HepG2 (cell line): ENCODE measurements around the gene ITM2B. TPM values are rescaled to one million over a fixed set of nuclear protein-coding genes. Genes with fewer than 3 reads are reported as not detected.

Experiments used
- CREM ChIP-seq, 2 experiments: sonication (generic) in 1 of 2; formaldehyde crosslinking in 1 of 2; IDR thresholded peaks; 2 replicates each; pipeline versions ENCODE4 v1.4.0 to v1.6.1; 2016 to 2020; ENCODE audit warnings: antibody characterized with exemption in 1 of 2, mild to moderate bottlenecking in 1 of 2, missing genetic modification reagents in 1 of 2
- EP300 ChIP-seq, 3 experiments: sonication (generic) in 1 of 3; formaldehyde crosslinking in 1 of 3; IDR thresholded peaks; 2 replicates each; pipeline versions ENCODE4 v1.5.1 to v1.6.1; 2011 to 2020; ENCODE audit warnings: low read depth in 2 of 3, low read length in 2 of 3, borderline replicate concordance in 1 of 3, improper control_type of control experiment in 1 of 3, mild to moderate bottlenecking in 1 of 3, missing genetic modification reagents in 1 of 3, moderate library complexity in 1 of 3
- FOXP1 ChIP-seq, 2 experiments: fragments of 450-650 bp in 1 of 2; IDR thresholded peaks; 2 replicates each; pipeline ENCODE4 v1.6.1; 2017 to 2018; ENCODE audit warnings: antibody characterized with exemption in 1 of 2
- HCFC1 ChIP-seq: fragments of 150-350 bp; IDR thresholded peaks from 2 replicates; pipeline ENCODE4 v1.6.1; 2014; ENCODE audit warnings: low read depth, low read length
- KDM6A ChIP-seq: IDR thresholded peaks from 2 replicates; pipeline ENCODE4 v1.6.1; 2016; ENCODE audit warnings: low read depth
- NPAS2 ChIP-seq: sonication (generic); formaldehyde crosslinking; IDR thresholded peaks from 2 replicates; pipeline ENCODE4 v1.8.0; 2022; ENCODE audit warnings: mild to moderate bottlenecking, missing genetic modification reagents, borderline replicate concordance
- NRL ChIP-seq: sonication (generic); formaldehyde crosslinking; IDR thresholded peaks from 2 replicates; pipeline ENCODE4 v1.5.0; 2020; ENCODE audit warnings: missing genetic modification reagents, mild to moderate bottlenecking, moderate library complexity, borderline replicate concordance
- PRPF4 ChIP-seq: fragments of 200-400 bp; formaldehyde crosslinking; IDR thresholded peaks from 2 replicates; pipeline ENCODE4 v1.6.1; 2016; ENCODE audit warnings: low read length, low read depth; ENCODE audit not compliant: poor library complexity, severe bottlenecking
- REPIN1 ChIP-seq: sonication (generic); formaldehyde crosslinking; IDR thresholded peaks from 2 replicates; pipeline ENCODE4 v1.8.0; 2022; ENCODE audit warnings: missing genetic modification reagents, low read depth, mild to moderate bottlenecking, borderline replicate concordance
- ZFP36L1 ChIP-seq: sonication (generic); formaldehyde crosslinking; IDR thresholded peaks from 2 replicates; pipeline ENCODE4 v1.8.0; 2022; ENCODE audit warnings: mild to moderate bottlenecking, missing genetic modification reagents, moderate library complexity
- ZNF329 ChIP-seq: sonication (generic); formaldehyde crosslinking; IDR thresholded peaks from 2 replicates; pipeline ENCODE4 v1.9.0; 2021; ENCODE audit warnings: low read depth, mild to moderate bottlenecking, missing genetic modification reagents
- ZNF331 ChIP-seq: sonication (generic); formaldehyde crosslinking; IDR thresholded peaks from 2 replicates; pipeline ENCODE4 v1.4.0; 2020; ENCODE audit warnings: missing genetic modification reagents
- ZNF709 ChIP-seq: sonication (generic); formaldehyde crosslinking; IDR thresholded peaks from 2 replicates; pipeline ENCODE4 v1.5.0; 2020; ENCODE audit warnings: mild to moderate bottlenecking, missing genetic modification reagents
- polyA plus RNA-seq, 8 experiments: library from polyadenylated mRNA; depleted of rRNA in 3 of 8; stranded (reverse) in 7 of 8; unstranded in 1 of 8; fragments of >200 nt; fragmentation: Illumina TruSeq in 4 of 8; extraction: Trizol in 4 of 8; gene quantifications; 2 replicates each; pipeline versions ENCODE4 v1.2.1 to v1.2.3, GENCODE V29; 2011 to 2016; ENCODE audit warnings: low read depth in 4 of 8, missing spikeins in 1 of 8, mixed read lengths in 1 of 8; ENCODE audit not compliant: insufficient read depth in 1 of 8
- total RNA-seq, 5 experiments: library from RNA; depleted of rRNA; stranded (reverse); fragments of >200 nt; fragmentation: Illumina TruSeq; extraction: Trizol; gene quantifications; 2 replicates each; pipeline ENCODE4 v1.2.3, GENCODE V29; 2016; ENCODE audit warnings: low read depth in 1 of 5
- TF ChIP-seq, protein P1 (sequence below): sonication (generic); formaldehyde crosslinking; IDR thresholded peaks from 2 replicates; pipeline ENCODE4 v1.4.0; 2020; ENCODE audit warnings: missing genetic modification reagents, borderline replicate concordance
- TF ChIP-seq, protein P2 (sequence below): sonication (generic); formaldehyde crosslinking; IDR thresholded peaks from 2 replicates; pipeline ENCODE4 v1.5.1; 2020; ENCODE audit warnings: missing genetic modification reagents, mild to moderate bottlenecking, borderline replicate concordance
- TF ChIP-seq, protein P3 (sequence below): sonication (generic); formaldehyde crosslinking; IDR thresholded peaks from 2 replicates; pipeline ENCODE4 v1.4.0; 2020; ENCODE audit warnings: missing genetic modification reagents
- TF ChIP-seq, protein P4 (sequence below): sonication (generic); formaldehyde crosslinking; conservative IDR thresholded peaks from 2 replicates; pipeline ENCODE4 v1.4.0; 2020; ENCODE audit warnings: missing genetic modification reagents

ITM2B gene
- total and polyA plus RNA-seq, 2 of the 13 experiments (the other 11 are each of a cell fraction or from before 2014, with no cell fraction given): 158 to 373 TPM

DNA sequence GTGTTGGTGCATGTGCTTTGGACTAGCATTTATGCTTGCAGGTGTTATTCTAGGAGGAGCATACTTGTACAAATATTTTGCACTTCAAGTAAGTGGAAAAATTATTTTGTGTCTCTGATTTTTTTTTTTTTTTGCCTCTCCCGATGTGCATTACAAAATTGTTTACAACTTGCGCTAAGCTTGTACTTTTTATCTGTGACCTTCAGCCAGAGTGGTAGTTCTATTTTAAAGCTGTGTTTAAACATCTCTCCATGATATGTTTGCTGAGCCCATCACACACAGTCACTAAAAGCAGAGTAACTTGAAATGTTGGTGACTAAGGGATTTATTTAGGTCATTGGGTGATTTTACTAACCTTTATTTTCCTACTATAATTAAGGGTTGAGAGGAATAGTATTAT is 20.8 kb downstream of the ITM2B start (continued):
- TF ChIP-seq, protein P1, sequence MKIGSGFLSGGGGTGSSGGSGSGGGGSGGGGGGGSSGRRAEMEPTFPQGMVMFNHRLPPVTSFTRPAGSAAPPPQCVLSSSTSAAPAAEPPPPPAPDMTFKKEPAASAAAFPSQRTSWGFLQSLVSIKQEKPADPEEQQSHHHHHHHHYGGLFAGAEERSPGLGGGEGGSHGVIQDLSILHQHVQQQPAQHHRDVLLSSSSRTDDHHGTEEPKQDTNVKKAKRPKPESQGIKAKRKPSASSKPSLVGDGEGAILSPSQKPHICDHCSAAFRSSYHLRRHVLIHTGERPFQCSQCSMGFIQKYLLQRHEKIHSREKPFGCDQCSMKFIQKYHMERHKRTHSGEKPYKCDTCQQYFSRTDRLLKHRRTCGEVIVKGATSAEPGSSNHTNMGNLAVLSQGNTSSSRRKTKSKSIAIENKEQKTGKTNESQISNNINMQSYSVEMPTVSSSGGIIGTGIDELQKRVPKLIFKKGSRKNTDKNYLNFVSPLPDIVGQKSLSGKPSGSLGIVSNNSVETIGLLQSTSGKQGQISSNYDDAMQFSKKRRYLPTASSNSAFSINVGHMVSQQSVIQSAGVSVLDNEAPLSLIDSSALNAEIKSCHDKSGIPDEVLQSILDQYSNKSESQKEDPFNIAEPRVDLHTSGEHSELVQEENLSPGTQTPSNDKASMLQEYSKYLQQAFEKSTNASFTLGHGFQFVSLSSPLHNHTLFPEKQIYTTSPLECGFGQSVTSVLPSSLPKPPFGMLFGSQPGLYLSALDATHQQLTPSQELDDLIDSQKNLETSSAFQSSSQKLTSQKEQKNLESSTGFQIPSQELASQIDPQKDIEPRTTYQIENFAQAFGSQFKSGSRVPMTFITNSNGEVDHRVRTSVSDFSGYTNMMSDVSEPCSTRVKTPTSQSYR (CRISPR knock-in tag): no peak
- no peak for TF ChIP-seq NPAS2 (CRISPR knock-in tag)
- peak; percentile 10; the same call in 1 of the 2 replicates for TF ChIP-seq ZNF331 (CRISPR knock-in tag)
- TF ChIP-seq, protein P2, sequence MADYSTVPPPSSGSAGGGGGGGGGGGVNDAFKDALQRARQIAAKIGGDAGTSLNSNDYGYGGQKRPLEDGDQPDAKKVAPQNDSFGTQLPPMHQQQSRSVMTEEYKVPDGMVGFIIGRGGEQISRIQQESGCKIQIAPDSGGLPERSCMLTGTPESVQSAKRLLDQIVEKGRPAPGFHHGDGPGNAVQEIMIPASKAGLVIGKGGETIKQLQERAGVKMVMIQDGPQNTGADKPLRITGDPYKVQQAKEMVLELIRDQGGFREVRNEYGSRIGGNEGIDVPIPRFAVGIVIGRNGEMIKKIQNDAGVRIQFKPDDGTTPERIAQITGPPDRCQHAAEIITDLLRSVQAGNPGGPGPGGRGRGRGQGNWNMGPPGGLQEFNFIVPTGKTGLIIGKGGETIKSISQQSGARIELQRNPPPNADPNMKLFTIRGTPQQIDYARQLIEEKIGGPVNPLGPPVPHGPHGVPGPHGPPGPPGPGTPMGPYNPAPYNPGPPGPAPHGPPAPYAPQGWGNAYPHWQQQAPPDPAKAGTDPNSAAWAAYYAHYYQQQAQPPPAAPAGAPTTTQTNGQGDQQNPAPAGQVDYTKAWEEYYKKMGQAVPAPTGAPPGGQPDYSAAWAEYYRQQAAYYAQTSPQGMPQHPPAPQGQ (CRISPR knock-in tag): no peak
- no peak for TF ChIP-seq HCFC1
- TF ChIP-seq, protein P3, sequence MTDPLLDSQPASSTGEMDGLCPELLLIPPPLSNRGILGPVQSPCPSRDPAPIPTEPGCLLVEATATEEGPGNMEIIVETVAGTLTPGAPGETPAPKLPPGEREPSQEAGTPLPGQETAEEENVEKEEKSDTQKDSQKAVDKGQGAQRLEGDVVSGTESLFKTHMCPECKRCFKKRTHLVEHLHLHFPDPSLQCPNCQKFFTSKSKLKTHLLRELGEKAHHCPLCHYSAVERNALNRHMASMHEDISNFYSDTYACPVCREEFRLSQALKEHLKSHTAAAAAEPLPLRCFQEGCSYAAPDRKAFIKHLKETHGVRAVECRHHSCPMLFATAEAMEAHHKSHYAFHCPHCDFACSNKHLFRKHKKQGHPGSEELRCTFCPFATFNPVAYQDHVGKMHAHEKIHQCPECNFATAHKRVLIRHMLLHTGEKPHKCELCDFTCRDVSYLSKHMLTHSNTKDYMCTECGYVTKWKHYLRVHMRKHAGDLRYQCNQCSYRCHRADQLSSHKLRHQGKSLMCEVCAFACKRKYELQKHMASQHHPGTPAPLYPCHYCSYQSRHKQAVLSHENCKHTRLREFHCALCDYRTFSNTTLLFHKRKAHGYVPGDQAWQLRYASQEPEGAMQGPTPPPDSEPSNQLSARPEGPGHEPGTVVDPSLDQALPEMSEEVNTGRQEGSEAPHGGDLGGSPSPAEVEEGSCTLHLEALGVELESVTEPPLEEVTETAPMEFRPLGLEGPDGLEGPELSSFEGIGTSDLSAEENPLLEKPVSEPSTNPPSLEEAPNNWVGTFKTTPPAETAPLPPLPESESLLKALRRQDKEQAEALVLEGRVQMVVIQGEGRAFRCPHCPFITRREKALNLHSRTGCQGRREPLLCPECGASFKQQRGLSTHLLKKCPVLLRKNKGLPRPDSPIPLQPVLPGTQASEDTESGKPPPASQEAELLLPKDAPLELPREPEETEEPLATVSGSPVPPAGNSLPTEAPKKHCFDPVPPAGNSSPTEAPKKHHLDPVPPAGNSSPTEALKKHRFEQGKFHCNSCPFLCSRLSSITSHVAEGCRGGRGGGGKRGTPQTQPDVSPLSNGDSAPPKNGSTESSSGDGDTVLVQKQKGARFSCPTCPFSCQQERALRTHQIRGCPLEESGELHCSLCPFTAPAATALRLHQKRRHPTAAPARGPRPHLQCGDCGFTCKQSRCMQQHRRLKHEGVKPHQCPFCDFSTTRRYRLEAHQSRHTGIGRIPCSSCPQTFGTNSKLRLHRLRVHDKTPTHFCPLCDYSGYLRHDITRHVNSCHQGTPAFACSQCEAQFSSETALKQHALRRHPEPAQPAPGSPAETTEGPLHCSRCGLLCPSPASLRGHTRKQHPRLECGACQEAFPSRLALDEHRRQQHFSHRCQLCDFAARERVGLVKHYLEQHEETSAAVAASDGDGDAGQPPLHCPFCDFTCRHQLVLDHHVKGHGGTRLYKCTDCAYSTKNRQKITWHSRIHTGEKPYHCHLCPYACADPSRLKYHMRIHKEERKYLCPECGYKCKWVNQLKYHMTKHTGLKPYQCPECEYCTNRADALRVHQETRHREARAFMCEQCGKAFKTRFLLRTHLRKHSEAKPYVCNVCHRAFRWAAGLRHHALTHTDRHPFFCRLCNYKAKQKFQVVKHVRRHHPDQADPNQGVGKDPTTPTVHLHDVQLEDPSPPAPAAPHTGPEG (CRISPR knock-in tag): no peak
- no peak for TF ChIP-seq NRL (CRISPR knock-in tag)
- no peak; the same call in 1 of the 2 replicates for TF ChIP-seq ZFP36L1 (CRISPR knock-in tag)
- no peak for TF ChIP-seq KDM6A (CRISPR knock-in tag)
- TF ChIP-seq CREM (IDR thresholded peaks at IDR 0.05): peak; percentile 34; the same call in 1 of the 2 replicates
- no peak for TF ChIP-seq CREM (CRISPR knock-in tag; IDR thresholded peaks at IDR 0.05)
- TF ChIP-seq, protein P4, sequence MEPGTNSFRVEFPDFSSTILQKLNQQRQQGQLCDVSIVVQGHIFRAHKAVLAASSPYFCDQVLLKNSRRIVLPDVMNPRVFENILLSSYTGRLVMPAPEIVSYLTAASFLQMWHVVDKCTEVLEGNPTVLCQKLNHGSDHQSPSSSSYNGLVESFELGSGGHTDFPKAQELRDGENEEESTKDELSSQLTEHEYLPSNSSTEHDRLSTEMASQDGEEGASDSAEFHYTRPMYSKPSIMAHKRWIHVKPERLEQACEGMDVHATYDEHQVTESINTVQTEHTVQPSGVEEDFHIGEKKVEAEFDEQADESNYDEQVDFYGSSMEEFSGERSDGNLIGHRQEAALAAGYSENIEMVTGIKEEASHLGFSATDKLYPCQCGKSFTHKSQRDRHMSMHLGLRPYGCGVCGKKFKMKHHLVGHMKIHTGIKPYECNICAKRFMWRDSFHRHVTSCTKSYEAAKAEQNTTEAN (CRISPR knock-in tag): no peak
- no peak for TF ChIP-seq REPIN1 (CRISPR knock-in tag)
- TF ChIP-seq PRPF4: no peak
- TF ChIP-seq EP300 (IDR thresholded peaks at IDR 0.05; ENCODE audit: low read depth in 2 of 2, low read length in 2 of 2): peak in 1 of 2 experiments; percentile 75; a peak in 1 of 4 replicates
- no peak; the same call in 1 of the 2 replicates for TF ChIP-seq EP300 (CRISPR knock-in tag; IDR thresholded peaks at IDR 0.05; ENCODE audit: borderline replicate concordance)
- no peak for TF ChIP-seq ZNF709 (CRISPR knock-in tag)
- no peak for TF ChIP-seq ZNF329 (CRISPR knock-in tag)
- TF ChIP-seq FOXP1 (IDR thresholded peaks at IDR 0.05): peak; percentile 21; the same call in 1 of the 2 replicates
- peak; percentile 80 for TF ChIP-seq FOXP1 (CRISPR knock-in tag; IDR thresholded peaks at IDR 0.05)
